Fibroblast of lung (primary cell): ENCODE data around the gene MICU1. TPM values are rescaled to one million over a fixed set of nuclear protein-coding genes. Genes with fewer than 3 reads are reported as not detected.

ENCODE experiments used
- DNase-seq, 2 donors: peaks; one replicate each; pipeline versions ENCODE4 v3.0.0 to v3.0.0-alpha.2; 2010; ENCODE audit warnings: low read depth in 2 of 2
- H2AFZ ChIP-seq: 2 replicates; pipeline ENCODE4 v1.5.1; 2012; ENCODE audit warnings: low read length, control low read depth, inconsistent platforms
- H3K27ac ChIP-seq: 2 replicates; pipeline ENCODE4 v1.5.1; 2011; ENCODE audit warnings: low read length, control low read depth; ENCODE audit not compliant: insufficient read depth
- H3K27me3 ChIP-seq: 2 replicates; pipeline ENCODE4 v1.5.1; 2011; ENCODE audit warnings: mild to moderate bottlenecking, low read length; ENCODE audit not compliant: control insufficient read depth, insufficient read depth
- H3K36me3 ChIP-seq: 2 replicates; pipeline ENCODE4 v1.5.1; 2011; ENCODE audit warnings: low read length; ENCODE audit not compliant: control insufficient read depth, insufficient read depth
- H3K4me1 ChIP-seq: 2 replicates; pipeline ENCODE4 v1.5.1; 2011; ENCODE audit warnings: low read length; ENCODE audit not compliant: control insufficient read depth, insufficient read depth; ENCODE audit errors: extremely low read depth
- H3K4me2 ChIP-seq: 2 replicates; pipeline ENCODE4 v1.5.1; 2011; ENCODE audit warnings: low read length, control low read depth; ENCODE audit not compliant: insufficient read depth; ENCODE audit errors: extremely low read depth
- H3K4me3 ChIP-seq, 4 experiments: fragments of 200-600 bp in 1 of 4; sonication (generic) in 1 of 4; replicated peaks in 1 of 4; 2 replicates each; pipeline ENCODE4 v1.5.1; 2011 to 2016; ENCODE audit warnings: low read length in 4 of 4, low read depth in 3 of 4, mild to moderate bottlenecking in 3 of 4, control low read depth in 2 of 4, inconsistent platforms in 1 of 4, mixed read lengths in 1 of 4; ENCODE audit not compliant: insufficient read depth in 1 of 4; ENCODE audit errors: control extremely low read depth in 1 of 4
- H3K79me2 ChIP-seq: 2 replicates; pipeline ENCODE4 v1.5.1; 2012; ENCODE audit warnings: mild to moderate bottlenecking, low read length, inconsistent platforms; ENCODE audit not compliant: control insufficient read depth, insufficient read depth
- H3K9ac ChIP-seq: 2 replicates; pipeline ENCODE4 v1.5.1; 2011; ENCODE audit warnings: mild to moderate bottlenecking, low read length, control low read depth; ENCODE audit not compliant: insufficient read depth
- H3K9me3 ChIP-seq: 2 replicates; pipeline ENCODE4 v1.5.1; 2012; ENCODE audit warnings: low read depth, low read length; ENCODE audit not compliant: control insufficient read depth, insufficient read depth
- H4K20me1 ChIP-seq: 2 replicates; pipeline ENCODE4 v1.5.1; 2011; ENCODE audit warnings: low read length; ENCODE audit not compliant: control insufficient read depth, insufficient read depth; ENCODE audit errors: extremely low read depth
- CTCF ChIP-seq, 2 donors: IDR thresholded peaks in 1 of 2; conservative IDR thresholded peaks in 1 of 2; 1 replicate in 1 of 2; 2 replicates in 1 of 2; pipeline ENCODE4 v1.5.1; 2011 to 2012; ENCODE audit warnings: low read length in 2 of 2, control low read depth in 1 of 2, inconsistent platforms in 1 of 2, low read depth in 1 of 2, mild to moderate bottlenecking in 1 of 2
- EZH2 ChIP-seq: IDR thresholded peaks from 2 replicates; pipeline ENCODE4 v1.5.1; 2012; ENCODE audit warnings: low read length, control low read depth, mild to moderate bottlenecking; ENCODE audit errors: missing control alignments
- polyA plus RNA-seq, 2 donors: library from polyadenylated mRNA; depleted of rRNA in 1 of 2; stranded (reverse) in 1 of 2; unstranded in 1 of 2; fragments of >200 nt; gene quantifications; 2 replicates each; pipeline ENCODE4 v1.2.1, GENCODE V29; 2011 to 2012; ENCODE audit warnings: missing spikeins in 1 of 2
- total RNA-seq: library from RNA; depleted of rRNA; stranded (reverse); fragments of >200 nt; gene quantifications from 2 replicates; pipeline ENCODE4 v1.2.1, GENCODE V29; 2014

MICU1 gene
- total and polyA plus RNA-seq, 2 donors (not counting 1 experiment from before 2014, with no cell fraction given), result 83.2 to 83.3 TPM

GRCh38 chr10:72421885-72422540 is 203.9 kb downstream of the MICU1 start:
- Histone ChIP-seq H3K9me3 (no peaks in the 10 kb centered on the region), H3K4me3 (no peak overlapping the region), H3K4me2 (no peak overlapping the region), H3K4me1 (no peaks in the 10 kb centered on the region), H3K9ac (no peak overlapping the region), H2AFZ (no peak overlapping the region), H3K36me3 (no peaks in the 10 kb centered on the region), H4K20me1 (no peaks in the 10 kb centered on the region), H3K27me3 (no peaks in the 10 kb centered on the region), H3K27ac (no peak overlapping the region), H3K79me2 (no peaks in the 10 kb centered on the region)
- no peak for TF ChIP-seq CTCF (conservative IDR thresholded peaks at IDR 0.05 in 1 of 2, IDR thresholded peaks at IDR 0.05 in 1 of 2; ENCODE audit: low read depth in 1 of 2, low read length in 2 of 2)
- TF ChIP-seq EZH2, result no peak
- DNase-seq, result no peak

- no peak overlapping the region for H3K27ac ChIP-seq
- H3K4me3 ChIP-seq, result no peak overlapping the region
- H3K79me2 ChIP-seq, result no peaks in the 10 kb centered on the region
- H3K9me3 ChIP-seq, result no peaks in the 10 kb centered on the region
- H3K9ac ChIP-seq, result no peak overlapping the region
- H3K36me3 ChIP-seq, result no peaks in the 10 kb centered on the region
- no peaks in the 10 kb centered on the region for H4K20me1 ChIP-seq
- no peak for TF ChIP-seq EZH2
- no peak for TF ChIP-seq CTCF (conservative IDR thresholded peaks at IDR 0.05 in 1 of 2, IDR thresholded peaks at IDR 0.05 in 1 of 2; ENCODE audit: low read depth in 1 of 2, low read length in 2 of 2)
- no peaks in the 10 kb centered on the region for H3K4me1 ChIP-seq
- no peaks in the 10 kb centered on the region for H3K27me3 ChIP-seq
- no peak overlapping the region for H3K4me2 ChIP-seq
- no peak for DNase-seq
- H2AFZ ChIP-seq, result no peak overlapping the region
Observed at GRCh38 chr10:72419241-72419640, 206.6 kb downstream of the MICU1 start.

GRCh38 chr10:72418679-72419078 is 207.2 kb downstream of the MICU1 start:
- Histone ChIP-seq H3K79me2 (no peaks in the 10 kb centered on the region), H3K4me2 (no peak overlapping the region), H4K20me1 (no peaks in the 10 kb centered on the region), H3K27me3 (no peaks in the 10 kb centered on the region), H3K36me3 (no peaks in the 10 kb centered on the region), H3K4me1 (no peaks in the 10 kb centered on the region), H3K27ac (no peak overlapping the region), H3K9ac (no peak overlapping the region), H3K9me3 (no peaks in the 10 kb centered on the region), H3K4me3 (no peak overlapping the region), H2AFZ (no peak overlapping the region)
- TF ChIP-seq EZH2, result no peak
- no peak for TF ChIP-seq CTCF (conservative IDR thresholded peaks at IDR 0.05 in 1 of 2, IDR thresholded peaks at IDR 0.05 in 1 of 2; ENCODE audit: low read depth in 1 of 2, low read length in 2 of 2)
- DNase-seq, result no peak
